Psoas muscle (tissue), 8 donors: ENCODE measurements around the gene MTHFD2L. TPM values are rescaled to one million over a fixed set of nuclear protein-coding genes. Genes with fewer than 3 reads are reported as not detected.
A peak's percentile ranks its signal among the peaks of the same experiment; 100 is the strongest.

Experiments
- ATAC-seq, 4 donors: fragments of 200-7000 bp; cut with Tn5 transposase; one replicate each; pipeline ENCODE4 v1.9.1; 2020; ENCODE audit warnings: moderate library complexity in 3 of 4, mild to moderate bottlenecking in 2 of 4
- DNase-seq, 2 donors: peaks; one replicate each; pipeline ENCODE4 v3.0.0-alpha.2; 2020
- H3K27ac ChIP-seq: fragments of 200-600 bp; one replicate; pipeline ENCODE4 v1.8.0; 2022
- H3K27me3 ChIP-seq, 3 donors: fragments of 200-600 bp in 1 of 3; one replicate each; pipeline versions ENCODE4 v1.6.1 to v1.8.0; 2013 to 2022; ENCODE audit warnings: low read length in 2 of 3, mild to moderate bottlenecking in 2 of 3, moderate library complexity in 1 of 3; ENCODE audit not compliant: insufficient read depth in 3 of 3
- H3K36me3 ChIP-seq, 2 donors: fragments of 200-600 bp in 1 of 2; one replicate each; pipeline versions ENCODE4 v1.6.1 to v1.8.0; 2013 to 2022; ENCODE audit warnings: low read depth in 1 of 2, mild to moderate bottlenecking in 1 of 2, moderate library complexity in 1 of 2; ENCODE audit not compliant: insufficient read depth in 1 of 2
- H3K4me1 ChIP-seq: fragments of 200-600 bp; one replicate; pipeline ENCODE4 v1.8.0; 2022
- H3K4me3 ChIP-seq: fragments of 200-600 bp; one replicate; pipeline ENCODE4 v1.8.0; 2022; ENCODE audit warnings: mild to moderate bottlenecking
- H3K9me3 ChIP-seq: fragments of 200-600 bp; one replicate; pipeline ENCODE4 v1.8.0; 2022
- CTCF ChIP-seq: fragments of 200-600 bp; IDR thresholded peaks from one replicate; pipeline ENCODE4 v1.8.0; 2022; ENCODE audit warnings: antibody characterized with exemption
- WGBS, 3 donors: extraction: QIAGEN DNeasy Blood & Tissue Kit; methylation state at CpG; one replicate each; pipeline versions ENCODE4 v1.1.6 to v1.1.7; 2013; 5-methylcytosine and 5-hydroxymethylcytosine counted together
- intact Hi-C, 2 donors: fragments of 100-400 bp; cut with DNase I; formaldehyde crosslinking; loops; one replicate each; pipeline versions ENCODE4 v1.11.0 to v1.14.2; 2022
- polyA plus RNA-seq, 3 donors: library from polyadenylated mRNA; stranded (reverse); fragments of 200-250 nt; gene quantifications; one replicate each; pipeline ENCODE4 v1.2.3, GENCODE V29; 2013
- total RNA-seq, 4 donors: library from RNA; stranded (reverse); fragmentation: NEBNext Ultra II Directional in 2 of 4; extraction: Animal tissue kit (Norgen Biotek cat#: 25700) in 2 of 4; gene quantifications; one replicate each; pipeline versions ENCODE4 v1.2.1 to v1.2.4, GENCODE V29; 2021 to 2023
- donor health status: healthy with polysubstance abuse.
- donor health status: DM: no; HTN: no; CAD: no; lungs with moderate emphysema.
- donor health status: Bipolar disorder and iron deficiency.
- donor health status: healthy.
- donor health status: DM: yes; HTN: yes; CAD: no.
- donor health status: DM: no; HTN: no; CAD: no.
- donor health status: DM: no; HTN: no; CAD: no.
- donor health status: DM: yes; HTN: yes; CAD: no.

The MTHFD2L gene
- total and polyA plus RNA-seq, 7 donors = 4.3 to 11.6 (median 9.0) TPM

DNA sequence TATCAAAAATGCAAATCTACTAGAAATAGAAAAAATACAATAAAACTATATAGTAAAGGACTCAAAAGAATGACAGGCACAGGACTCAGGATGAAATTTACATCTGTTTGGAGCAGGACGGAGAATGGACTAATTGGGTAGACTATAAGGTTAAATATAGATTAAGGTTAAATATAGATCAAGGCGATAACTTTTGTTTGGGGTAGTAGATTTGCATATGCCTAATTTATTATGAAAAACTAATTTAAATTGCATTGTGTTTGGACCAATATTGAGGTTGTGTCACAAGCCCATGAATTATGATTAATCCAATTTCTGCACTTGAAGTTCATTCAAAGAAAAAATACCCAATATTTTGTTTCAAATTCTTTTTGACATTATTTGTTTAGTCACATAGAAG lies 31.0 kb downstream of the MTHFD2L start:
- H3K27me3 ChIP-seq = no peaks in the 10 kb centered on the region
- WGBS, 3 donors = 33 to 68% (median 56%) methylated on average over 2 of the region's 2 CpGs
- no peak overlapping the region for H3K27ac ChIP-seq
- no peaks in the 10 kb centered on the region for H3K36me3 ChIP-seq
- H3K9me3 ChIP-seq = peaks cover 3% of the 10 kb centered on the region
- TF ChIP-seq CTCF = no peak
- H3K4me1 ChIP-seq = no peaks in the 10 kb centered on the region
- H3K4me3 ChIP-seq = no peak overlapping the region
- intact Hi-C loops = loop anchor here in 1 of 2 donors (5.0 kb wide), 1 partner anchor 128 kb away; no protein-coding TSS in a partner anchor
- DNase-seq (no peak), ATAC-seq (no peak)

- Histone ChIP-seq H3K27me3 (no peaks in the 10 kb centered on the region), H3K27ac (no peak overlapping the region), H3K9me3 (peaks cover 3% of the 10 kb centered on the region), H3K4me3 (no peak overlapping the region), H3K4me1 (no peaks in the 10 kb centered on the region), H3K36me3 (no peaks in the 10 kb centered on the region)
- TF ChIP-seq CTCF = peak; percentile 67
- intact Hi-C loops = loop anchor here (5.0 to 10.0 kb wide), 3 partner anchors 125 to 1723 kb away; no protein-coding TSS in a partner anchor
- 81 to 94% (median 85%) methylated on average over 2 of the region's 2 CpGs for WGBS, 3 donors
- ATAC-seq (peak in 1 of 4 donors; percentile 51), DNase-seq (no peak)
Observed at GRCh38 chr4:74189331-74190043, 31.6 kb downstream of the MTHFD2L start.

GRCh38 chr4:74190332-74190731 lies 32.4 kb downstream of the MTHFD2L start:
- Histone ChIP-seq H3K4me3 (no peak overlapping the region), H3K36me3 (no peaks in the 10 kb centered on the region), H3K9me3 (peaks cover 3% of the 10 kb centered on the region), H3K4me1 (no peaks in the 10 kb centered on the region), H3K27ac (no peak overlapping the region), H3K27me3 (no peaks in the 10 kb centered on the region)
- intact Hi-C loops = loop anchor here (5.0 to 10.0 kb wide), 2 partner anchors 124 to 1722 kb away; no protein-coding TSS in a partner anchor
- TF ChIP-seq CTCF = no peak
- 93 to 97% (median 94%) methylated on average over 4 of the region's 4 CpGs for WGBS, 3 donors
- ATAC-seq = no peak
- DNase-seq = no peak

DNA sequence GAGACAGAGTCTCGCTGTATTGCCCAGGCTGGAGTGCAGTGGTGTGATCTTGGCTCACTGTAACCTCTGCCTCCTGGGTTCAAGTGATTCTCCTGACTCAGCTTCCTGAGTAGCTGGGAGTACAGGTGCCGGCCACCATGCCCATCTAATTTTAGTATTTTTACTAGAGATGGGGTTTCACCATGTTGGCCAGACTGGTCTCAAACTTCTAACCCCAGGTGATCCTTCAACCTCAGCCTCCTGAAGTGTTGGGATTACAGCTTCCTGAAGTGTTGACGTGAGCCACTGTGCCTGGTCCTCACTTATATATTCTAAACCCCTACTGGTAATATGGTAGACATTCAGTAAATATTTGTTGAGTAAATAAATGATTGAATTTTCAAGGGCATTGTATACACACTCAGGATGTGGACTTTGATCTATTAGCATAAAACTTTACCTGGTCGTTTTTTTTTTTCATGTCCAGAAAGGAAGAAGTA lies 33.0 kb downstream of the MTHFD2L start:
- H3K9me3 ChIP-seq = peaks cover 3% of the 10 kb centered on the region
- no peaks in the 10 kb centered on the region for H3K4me1 ChIP-seq
- intact Hi-C loops = loop anchor here (5.0 to 10.0 kb wide), 2 partner anchors 124 to 1721 kb away; no protein-coding TSS in a partner anchor
- H3K4me3 ChIP-seq = no peak overlapping the region
- no peak for TF ChIP-seq CTCF
- no peak overlapping the region for H3K27ac ChIP-seq
- no peak for ATAC-seq
- WGBS, 3 donors = 56 to 70% (median 63%) methylated on average over 4 of the region's 4 CpGs
- no peaks in the 10 kb centered on the region for H3K27me3 ChIP-seq
- no peaks in the 10 kb centered on the region for H3K36me3 ChIP-seq
- DNase-seq = no peak
